GM18519 (cell line): ENCODE data around the gene FOXJ3.

Experiments used
- ATAC-seq: cut with Tn5 transposase; IDR thresholded peaks from one replicate; pipeline ENCODE4 v1.9.1; 2021; ENCODE audit warnings: mild to moderate bottlenecking, moderate library complexity; ENCODE audit not compliant: unreplicated experiment, low FRiP score

FOXJ3 gene

GRCh38 chr1:42173155-42173933, 161.7 kb downstream of the FOXJ3 start:
- no peak for ATAC-seq

GRCh38 chr1:42172381-42173133, 162.5 kb downstream of the FOXJ3 start:
- ATAC-seq: no peak

- ATAC-seq: no peak
Observed at GRCh38 chr1:42171679-42172266, 163.3 kb downstream of the FOXJ3 start.

- ATAC-seq: no peak
Observed at GRCh38 chr1:42170779-42171621, 164.0 kb downstream of the FOXJ3 start.

GRCh38 chr1:42168763-42169162, 166.3 kb downstream of the FOXJ3 start:
- no peak for ATAC-seq

- no peak for ATAC-seq
Observed at GRCh38 chr1:42168391-42168670, 166.7 kb downstream of the FOXJ3 start.

- ATAC-seq: no peak
Observed at GRCh38 chr1:42167611-42168390, 167.2 kb downstream of the FOXJ3 start.

- ATAC-seq: no peak
Observed at GRCh38 chr1:42165511-42166210, 169.4 kb downstream of the FOXJ3 start.

- ATAC-seq: no peak
Observed at GRCh38 chr1:42164551-42165420, 170.2 kb downstream of the FOXJ3 start, which contains the start of gene GUCA2A. Gene GUCA2A, minus strand, starts transcription at chr1:42164745. Its CDS starts 33 bp downstream, at chr1:42164712.

GRCh38 chr1:42163536-42164503, 171.2 kb downstream of the FOXJ3 start:
- ATAC-seq: no peak

- ATAC-seq: no peak
Observed at GRCh38 chr1:42163114-42163513, 171.9 kb downstream of the FOXJ3 start.

- no peak for ATAC-seq
Observed at GRCh38 chr1:42162181-42162580, 172.9 kb downstream of the FOXJ3 start.

GRCh38 chr1:42158189-42158588, 176.8 kb downstream of the FOXJ3 start:
- no peak for ATAC-seq

GRCh38 chr1:42157667-42158066, 177.4 kb downstream of the FOXJ3 start:
- ATAC-seq: no peak

- no peak for ATAC-seq
Observed at GRCh38 chr1:42155362-42155761, 179.7 kb downstream of the FOXJ3 start.

- no peak for ATAC-seq
Observed at GRCh38 chr1:42154685-42155084, 180.3 kb downstream of the FOXJ3 start.

- no peak for ATAC-seq
Observed at GRCh38 chr1:42153624-42154023, 181.4 kb downstream of the FOXJ3 start.
